Left lung (tissue), 10 donors: ENCODE results near the gene MMP23B. TPM values are rescaled to one million over a fixed set of nuclear protein-coding genes. Genes with fewer than 3 reads are reported as not detected.

ENCODE experiments used
- ATAC-seq: fragments of 200-7000 bp; cut with Tn5 transposase; one replicate; pipeline ENCODE4 v1.9.1; 2020; ENCODE audit warnings: moderate library complexity
- DNase-seq, 4 donors: peaks; one replicate each; pipeline ENCODE4 v3.0.0-alpha.2; 2013 to 2020
- H3K27ac ChIP-seq, 2 donors: fragments of 200-600 bp; sonication (generic) in 1 of 2; one replicate each; pipeline versions ENCODE4 v1.5.0 to v1.8.0; 2020 to 2021
- H3K27me3 ChIP-seq, 2 donors: fragments of 200-600 bp; sonication (generic) in 1 of 2; one replicate each; pipeline versions ENCODE4 v1.5.0 to v1.8.0; 2020 to 2021
- H3K36me3 ChIP-seq, 2 donors: fragments of 200-600 bp; sonication (generic) in 1 of 2; one replicate each; pipeline versions ENCODE4 v1.5.0 to v1.8.0; 2020 to 2021
- H3K4me1 ChIP-seq, 2 donors: fragments of 200-600 bp; one replicate each; pipeline ENCODE4 v1.8.0; 2021
- H3K4me3 ChIP-seq, 2 donors: fragments of 200-600 bp; sonication (generic) in 1 of 2; one replicate each; pipeline versions ENCODE4 v1.5.0 to v1.8.0; 2020 to 2021; ENCODE audit warnings: mild to moderate bottlenecking in 1 of 2
- H3K9me3 ChIP-seq, 2 donors: fragments of 200-600 bp; sonication (generic) in 1 of 2; one replicate each; pipeline versions ENCODE4 v1.5.0 to v1.8.0; 2020 to 2021
- CTCF ChIP-seq, 2 donors: fragments of 200-600 bp; sonication (generic) in 1 of 2; IDR thresholded peaks; one replicate each; pipeline versions ENCODE4 v1.5.0 to v1.8.0; 2021; ENCODE audit warnings: antibody characterized with exemption in 2 of 2
- intact Hi-C, 2 donors: fragments of 100-400 bp; cut with DNase I; formaldehyde crosslinking; loops; one replicate each; pipeline versions ENCODE4 v1.11.2 to v1.14.2; 2022
- polyA plus RNA-seq, 6 donors: library from polyadenylated mRNA; unstranded; fragments of 120-200 nt; gene quantifications; one replicate each; pipeline ENCODE4 v1.2.1, GENCODE V29; 2013; ENCODE audit not compliant: insufficient read length in 6 of 6
- total RNA-seq, 2 donors: library from RNA; stranded (reverse); fragmentation: NEBNext Ultra II Directional; extraction: Animal tissue kit (Norgen Biotek cat#: 25700); gene quantifications; one replicate each; pipeline ENCODE4 v1.2.1, GENCODE V29; 2021
- donor health status: DM: no; HTN: yes; CAD: no.
- donor health status: DM: no; HTN: no; CAD: no.

The MMP23B gene
- total and polyA plus RNA-seq, 8 donors = 31.9 to 96.9 (median 56.1) TPM

- no peak for TF ChIP-seq CTCF (IDR thresholded peaks at IDR 0.05)
- Histone ChIP-seq H3K4me1 (peaks cover 0 to 1% of the 10 kb centered on the region in 2 donors), H3K36me3 (peaks cover 0 to 14% of the 10 kb centered on the region in 2 donors), H3K27ac (no peak overlapping the region), H3K9me3 (no peaks in the 10 kb centered on the region), H3K27me3 (no peaks in the 10 kb centered on the region), H3K4me3 (no peak overlapping the region)
- ATAC-seq (no peak), DNase-seq (peak in 1 of 4 donors; percentile 49)
- intact Hi-C loops = no loop called here
Measured at GRCh38 chr1:1622788-1623094, 9.2 kb upstream of the MMP23B start.

- intact Hi-C loops = no loop called here
- H3K27ac ChIP-seq = no peak overlapping the region
- no peaks in the 10 kb centered on the region for H3K4me1 ChIP-seq
- no peaks in the 10 kb centered on the region for H3K9me3 ChIP-seq
- DNase-seq = peak in 1 of 4 donors; percentile 73
- TF ChIP-seq CTCF (IDR thresholded peaks at IDR 0.05) = no peak
- no peak overlapping the region for H3K4me3 ChIP-seq
- H3K36me3 ChIP-seq = peaks cover 0 to 14% of the 10 kb centered on the region in 2 donors
- ATAC-seq = no peak
- H3K27me3 ChIP-seq = no peaks in the 10 kb centered on the region
Measured at GRCh38 chr1:1623181-1623630, 8.8 kb upstream of the MMP23B start.

- DNase-seq = peak in 2 of 4 donors; percentile 31 to 73
- no peak overlapping the region for H3K27ac ChIP-seq
- intact Hi-C loops = no loop called here
Measured at GRCh38 chr1:1623631-1624442, 8.1 kb upstream of the MMP23B start.

GRCh38 chr1:1624443-1625403, 7.2 kb upstream of the MMP23B start:
- H3K4me1 ChIP-seq = peaks cover 0 to 6% of the 10 kb centered on the region in 2 donors
- no peaks in the 10 kb centered on the region for H3K9me3 ChIP-seq
- no peak for TF ChIP-seq CTCF (IDR thresholded peaks at IDR 0.05)
- H3K36me3 ChIP-seq = peaks cover 0 to 25% of the 10 kb centered on the region in 2 donors
- H3K4me3 ChIP-seq = no peak overlapping the region
- no peak overlapping the region for H3K27ac ChIP-seq
- intact Hi-C loops = no loop called here
- ATAC-seq = no peak
- peaks cover 0 to 14% of the 10 kb centered on the region in 2 donors for H3K27me3 ChIP-seq
- DNase-seq = peak in 3 of 4 donors; percentile 34 to 72 (median 59)

More at GRCh38 chr1:1623631-1624442, 8.1 kb upstream of the MMP23B start:
- peaks cover 0 to 2% of the 10 kb centered on the region in 2 donors for H3K4me1 ChIP-seq
- no peak overlapping the region for H3K4me3 ChIP-seq
- H3K9me3 ChIP-seq = no peaks in the 10 kb centered on the region
- peaks cover 0 to 6% of the 10 kb centered on the region in 2 donors for H3K27me3 ChIP-seq
- H3K36me3 ChIP-seq = peaks cover 0 to 19% of the 10 kb centered on the region in 2 donors
- TF ChIP-seq CTCF (IDR thresholded peaks at IDR 0.05) = no peak
- no peak for ATAC-seq

- intact Hi-C loops = no loop called here
- Histone ChIP-seq H3K27me3 (peaks cover 0 to 20% of the 10 kb centered on the region in 2 donors), H3K4me1 (peaks cover 0 to 7% of the 10 kb centered on the region in 2 donors), H3K27ac (no peak overlapping the region), H3K36me3 (peaks cover 0 to 25% of the 10 kb centered on the region in 2 donors), H3K9me3 (no peaks in the 10 kb centered on the region), H3K4me3 (no peak overlapping the region)
- ATAC-seq (no peak), DNase-seq (peak in 2 of 4 donors; percentile 30 to 71)
- no peak for TF ChIP-seq CTCF (IDR thresholded peaks at IDR 0.05)
Measured at GRCh38 chr1:1625404-1625775, 6.6 kb upstream of the MMP23B start.
